RKO (cell line): ENCODE measurements around the gene PARD3B.
A peak's percentile ranks its signal among the peaks of the same experiment; 100 is the strongest.

Experiments used
- DNase-seq: peaks from one replicate; pipeline ENCODE4 v3.0.0-alpha.2; 2016; ENCODE audit warnings: low spot score

The PARD3B gene

DNA sequence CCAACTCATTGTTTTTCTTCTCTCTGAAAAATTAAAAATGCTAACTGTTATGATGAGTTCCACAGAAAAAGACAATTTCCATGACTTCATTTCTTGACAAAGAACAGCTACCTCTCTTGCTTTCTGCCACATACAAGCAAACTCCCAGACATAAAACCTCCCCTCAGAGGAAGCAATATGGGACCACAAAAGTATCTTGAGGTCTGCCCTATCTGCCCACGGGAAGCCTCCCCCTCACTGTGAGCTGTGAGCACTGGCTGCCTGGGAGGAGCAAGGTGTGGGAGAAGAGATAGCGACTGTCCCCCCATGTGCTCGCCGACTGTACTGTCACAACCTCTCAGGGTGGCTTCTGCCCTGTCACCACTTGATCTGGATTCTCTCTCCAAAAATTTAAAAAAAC lies 1067.4 kb downstream of the PARD3B start:
- no peak for DNase-seq

DNA sequence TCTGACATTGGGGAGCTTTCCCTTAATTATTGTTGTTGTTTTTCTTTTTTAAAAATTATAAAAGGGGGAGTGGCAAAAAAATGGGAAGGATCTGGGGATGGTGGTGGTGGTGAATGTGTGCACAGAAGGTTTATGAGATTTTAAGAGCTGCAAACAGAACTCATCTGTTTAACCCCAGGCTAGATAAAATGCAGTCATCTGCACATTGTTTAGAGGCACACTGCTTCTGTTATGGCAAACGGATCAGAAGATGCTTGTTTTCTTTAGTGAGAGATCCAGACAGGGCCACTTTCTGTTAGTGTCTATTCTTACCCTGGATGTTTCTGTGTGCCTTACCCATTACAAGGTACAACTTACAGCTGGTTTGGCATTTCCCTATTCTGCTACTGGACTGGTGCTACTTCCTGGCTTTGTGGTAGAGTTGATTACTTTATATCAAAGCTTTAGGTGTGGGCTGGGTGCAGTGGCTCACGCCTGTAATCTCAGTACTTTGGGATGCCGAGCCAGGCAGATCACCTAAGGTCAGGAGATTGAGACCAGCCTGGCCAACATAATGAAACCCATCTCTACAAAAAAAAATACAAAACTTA lies 1068.8 kb downstream of the PARD3B start:
- no peak for DNase-seq

DNA sequence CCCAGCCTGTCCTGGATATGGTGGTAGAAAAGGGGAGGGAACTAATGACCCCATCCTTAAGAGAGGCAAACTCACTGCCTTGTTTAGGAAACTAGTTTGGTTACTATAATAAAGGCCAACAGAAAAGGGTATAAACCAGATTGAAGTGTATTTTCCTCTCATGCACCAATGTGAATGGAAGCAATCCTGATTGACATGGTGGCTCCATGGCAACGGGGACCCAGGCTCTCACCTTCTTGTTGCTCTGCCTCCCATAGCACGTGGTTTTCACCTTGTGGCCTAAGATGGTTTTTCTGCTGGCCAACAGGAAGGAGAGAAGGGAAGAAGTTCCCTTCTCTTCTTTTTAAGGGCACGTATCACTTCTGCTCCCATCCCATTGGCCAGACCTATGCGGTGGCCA lies 1069.7 kb downstream of the PARD3B start:
- no peak for DNase-seq

DNA sequence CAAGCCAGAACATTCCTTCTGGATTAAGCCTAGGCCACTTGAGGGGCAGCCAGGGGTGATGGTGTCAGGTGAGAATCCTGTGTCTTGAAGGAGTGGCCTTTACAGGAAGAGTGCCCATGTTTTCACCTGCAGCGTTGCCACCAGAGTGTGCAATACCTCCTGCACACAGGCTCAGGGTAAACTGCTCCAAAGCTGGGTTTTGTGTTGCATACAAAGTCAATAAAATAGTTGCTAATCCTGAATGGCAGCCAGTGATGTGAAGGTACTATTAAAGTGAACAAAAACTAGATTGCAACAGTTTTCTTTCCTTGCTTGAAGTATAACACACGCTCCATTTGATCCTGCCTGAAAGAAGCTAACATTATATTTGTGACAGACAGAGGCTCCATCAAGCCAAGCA lies 1072.6 kb downstream of the PARD3B start:
- DNase-seq: no peak

DNA sequence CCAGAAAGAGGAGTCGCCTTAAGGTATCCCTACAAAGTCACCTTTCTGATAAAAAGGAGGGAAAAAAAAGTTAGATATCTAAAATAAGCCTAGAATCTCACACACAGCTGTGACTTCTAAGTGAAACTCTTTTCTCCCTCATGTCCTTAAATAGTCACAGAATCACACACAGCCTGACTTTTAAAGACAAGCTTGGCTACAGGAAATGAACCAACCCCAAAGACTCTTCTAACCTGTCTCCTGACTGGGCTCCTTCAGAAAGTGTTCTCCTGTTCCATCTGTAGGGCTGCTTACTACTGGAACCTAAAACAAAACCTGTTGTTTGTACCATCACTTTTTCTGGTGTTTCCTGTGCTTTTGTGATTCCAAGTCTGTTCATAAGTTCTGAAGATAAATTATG lies 1074.3 kb downstream of the PARD3B start:
- no peak for DNase-seq

DNA sequence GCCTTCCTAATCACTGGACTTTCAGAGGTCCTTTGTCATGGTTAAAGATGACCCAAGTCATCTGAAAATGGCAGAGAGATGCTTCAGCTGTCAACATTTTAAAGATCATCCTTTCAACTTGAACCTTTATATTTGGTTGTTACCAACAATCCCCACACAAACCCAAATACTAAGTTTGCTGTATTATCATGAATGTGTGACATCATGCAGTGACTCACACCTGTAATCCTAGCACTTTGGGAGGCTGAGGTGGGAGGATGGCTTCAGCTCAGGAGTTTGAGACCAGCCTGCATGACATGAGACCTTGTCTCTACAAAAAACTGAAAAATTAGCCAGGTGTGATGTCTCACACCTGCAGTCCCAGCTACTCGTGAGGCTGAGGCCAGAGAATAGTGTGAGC lies 1081.8 kb downstream of the PARD3B start:
- no peak for DNase-seq

DNA sequence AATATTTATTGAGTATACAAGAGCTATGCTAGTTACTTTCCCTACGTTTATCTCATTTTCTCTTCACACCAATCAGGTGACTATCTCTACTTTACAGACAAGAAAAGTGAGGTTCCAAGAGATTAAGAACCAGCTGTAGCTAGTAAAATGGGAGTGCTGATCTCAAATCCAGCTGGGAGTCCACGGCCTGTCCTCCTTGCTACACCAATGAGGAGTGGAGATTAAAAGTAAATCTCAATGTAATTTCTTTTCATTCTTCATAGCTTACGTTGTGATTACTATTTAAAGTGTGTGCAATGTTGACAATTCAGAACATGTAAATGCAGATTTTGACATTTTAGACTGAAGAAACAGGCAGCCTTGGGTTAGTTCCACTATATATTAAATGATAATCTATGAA lies 1083.1 kb downstream of the PARD3B start:
- DNase-seq: no peak

DNA sequence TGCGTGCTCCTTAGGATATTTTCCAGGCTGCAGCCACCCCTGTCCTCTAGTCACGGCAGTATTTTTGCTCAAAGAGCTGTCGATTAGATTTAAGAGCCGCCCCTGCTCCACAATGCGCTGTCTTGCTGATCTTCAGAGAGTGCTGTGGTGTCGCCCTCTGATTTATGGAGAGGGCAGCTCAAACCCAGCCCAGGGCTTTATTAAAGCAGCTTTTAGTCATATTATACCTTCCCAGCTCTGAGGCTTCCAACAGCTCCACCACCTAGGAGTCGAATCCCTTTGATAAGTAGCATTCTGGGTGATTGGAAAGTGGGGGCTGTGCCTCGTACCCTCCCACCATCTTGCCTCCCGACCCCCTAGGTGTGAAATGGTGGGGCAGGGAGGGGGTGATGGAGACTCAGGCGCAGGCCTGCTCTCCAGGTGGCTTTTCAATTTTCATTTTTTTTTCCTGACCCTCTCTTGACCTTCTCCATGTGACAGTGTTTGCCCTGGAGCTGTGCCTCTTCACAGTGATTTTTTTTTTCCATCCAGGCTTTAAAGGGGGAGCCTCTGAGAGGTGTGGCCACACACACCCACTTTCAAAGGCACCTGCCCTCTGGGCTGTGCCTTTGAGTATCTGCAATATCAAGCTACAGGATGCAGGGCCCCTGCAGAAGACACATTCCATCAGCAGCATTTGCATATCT lies 1084.0 kb downstream of the PARD3B start:
- no peak for DNase-seq

DNA sequence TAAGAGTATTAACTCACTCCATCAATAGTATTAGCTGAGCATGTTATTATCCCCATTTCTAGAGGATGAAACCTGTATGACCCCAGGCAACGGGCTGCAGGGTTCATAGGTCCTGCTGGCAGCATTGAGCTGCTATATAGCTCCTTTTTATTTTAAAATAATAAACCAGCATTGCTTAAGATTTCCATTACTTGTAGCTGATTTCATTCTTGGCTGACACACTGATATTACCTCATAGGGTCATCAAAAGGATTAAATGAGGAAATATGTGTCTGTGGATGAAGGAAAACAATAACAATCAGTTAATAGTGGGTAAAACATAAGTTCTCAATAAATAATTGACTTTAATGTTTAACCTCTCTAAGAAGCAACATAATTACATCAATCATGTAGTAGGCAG lies 1088.7 kb downstream of the PARD3B start:
- DNase-seq: no peak

DNA sequence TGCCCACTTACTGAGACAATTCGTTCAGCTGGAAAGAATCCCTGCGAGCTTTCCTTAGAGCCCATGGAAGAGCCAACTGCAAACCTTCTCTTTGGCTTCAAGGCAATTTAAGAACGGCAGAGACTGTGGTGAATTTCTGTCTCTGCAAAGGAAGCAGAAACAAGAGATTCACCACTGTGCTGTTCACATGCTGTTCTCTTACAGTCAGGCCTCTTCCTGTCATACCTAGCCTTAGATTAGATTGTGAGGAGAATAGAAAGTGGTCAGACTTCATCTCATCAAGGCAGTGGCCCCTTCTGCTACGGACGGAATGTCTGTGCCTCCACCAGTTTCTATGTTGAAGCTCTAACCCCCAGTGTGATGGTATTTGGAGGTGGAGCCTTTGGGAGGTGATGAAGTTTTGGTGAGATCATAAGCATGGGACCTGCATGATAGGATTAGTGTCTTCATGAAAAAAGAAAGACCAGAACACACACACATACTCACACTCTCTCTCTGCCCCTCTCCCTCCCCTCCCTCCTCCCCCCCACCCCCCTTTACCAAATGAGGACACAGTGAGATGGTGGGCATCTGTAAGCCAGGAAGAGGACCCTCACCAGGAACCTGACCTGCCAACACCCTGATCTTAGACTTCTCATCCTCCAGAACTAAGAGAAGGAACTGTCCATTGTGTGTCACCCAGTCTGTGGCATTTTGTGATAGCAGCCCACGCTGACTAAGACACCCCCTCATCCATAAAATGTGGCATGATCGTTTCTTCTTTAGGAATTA lies 1091.5 kb downstream of the PARD3B start:
- no peak for DNase-seq

DNA sequence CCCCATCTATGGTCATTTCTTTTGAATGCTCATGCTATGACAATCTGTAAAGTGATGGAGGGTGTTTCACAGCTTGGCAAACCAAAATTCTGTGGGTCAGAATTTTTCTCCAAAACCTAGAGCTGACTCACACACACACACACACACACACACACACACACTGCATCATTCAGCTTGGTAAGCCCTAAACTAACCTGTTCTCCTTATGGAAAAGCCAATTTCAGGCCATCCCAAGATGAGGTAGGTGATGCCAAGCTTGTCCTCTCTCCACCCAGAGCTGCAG lies 1092.0 kb downstream of the PARD3B start:
- DNase-seq: no peak

DNA sequence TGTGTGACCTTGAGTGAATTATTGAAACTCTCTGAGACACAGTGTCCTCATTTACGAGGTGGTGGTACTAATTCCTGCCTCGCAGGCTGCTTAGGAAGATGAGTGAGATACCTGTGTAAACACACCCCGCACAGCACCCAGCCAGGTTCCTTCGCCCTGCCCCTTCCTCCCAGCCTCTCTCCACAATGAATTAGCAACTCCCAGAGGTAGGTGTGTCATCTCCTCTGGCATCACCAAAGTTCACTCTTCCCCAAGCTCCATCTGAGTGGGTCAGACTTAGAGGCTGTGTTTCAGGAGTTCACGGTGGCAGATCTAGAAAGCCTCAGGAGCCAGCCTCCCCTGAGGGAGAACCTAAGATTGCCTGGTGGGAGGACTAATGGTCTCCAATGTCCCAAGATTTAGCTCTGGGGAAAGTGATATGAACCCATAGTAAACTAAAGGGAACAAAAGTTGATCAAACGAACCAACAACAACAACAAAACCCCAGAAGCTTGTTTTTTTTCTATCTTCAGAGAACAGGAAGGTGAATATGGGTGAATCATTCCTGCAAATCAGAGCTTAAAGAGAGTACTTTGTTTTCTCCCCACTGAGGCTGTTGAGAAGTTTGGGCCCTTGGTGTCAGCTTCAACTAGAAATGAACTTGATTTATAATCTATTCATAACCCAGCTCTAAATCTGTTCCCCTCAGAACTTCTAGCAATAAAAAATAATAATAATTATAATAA lies 1092.7 kb downstream of the PARD3B start:
- DNase-seq: no peak

DNA sequence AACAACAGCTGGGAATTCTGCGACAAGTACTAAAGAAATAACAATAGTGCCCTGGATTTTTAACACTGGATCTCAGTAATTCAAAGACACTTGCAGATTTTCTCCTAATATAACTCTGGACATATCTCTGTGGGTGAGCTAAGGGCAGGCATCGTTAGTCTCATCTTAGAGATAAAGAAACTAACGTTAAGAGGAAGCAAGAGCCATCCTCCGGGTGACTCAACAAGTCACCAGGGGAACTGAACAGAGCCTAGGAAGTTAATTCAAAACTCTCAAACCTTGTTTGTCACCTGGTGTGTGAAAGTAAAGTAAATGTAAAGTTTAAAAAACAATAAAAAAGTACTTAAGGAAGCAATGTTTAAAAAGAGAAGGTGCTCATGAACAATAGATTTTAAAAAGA lies 1095.4 kb downstream of the PARD3B start:
- DNase-seq: no peak

DNA sequence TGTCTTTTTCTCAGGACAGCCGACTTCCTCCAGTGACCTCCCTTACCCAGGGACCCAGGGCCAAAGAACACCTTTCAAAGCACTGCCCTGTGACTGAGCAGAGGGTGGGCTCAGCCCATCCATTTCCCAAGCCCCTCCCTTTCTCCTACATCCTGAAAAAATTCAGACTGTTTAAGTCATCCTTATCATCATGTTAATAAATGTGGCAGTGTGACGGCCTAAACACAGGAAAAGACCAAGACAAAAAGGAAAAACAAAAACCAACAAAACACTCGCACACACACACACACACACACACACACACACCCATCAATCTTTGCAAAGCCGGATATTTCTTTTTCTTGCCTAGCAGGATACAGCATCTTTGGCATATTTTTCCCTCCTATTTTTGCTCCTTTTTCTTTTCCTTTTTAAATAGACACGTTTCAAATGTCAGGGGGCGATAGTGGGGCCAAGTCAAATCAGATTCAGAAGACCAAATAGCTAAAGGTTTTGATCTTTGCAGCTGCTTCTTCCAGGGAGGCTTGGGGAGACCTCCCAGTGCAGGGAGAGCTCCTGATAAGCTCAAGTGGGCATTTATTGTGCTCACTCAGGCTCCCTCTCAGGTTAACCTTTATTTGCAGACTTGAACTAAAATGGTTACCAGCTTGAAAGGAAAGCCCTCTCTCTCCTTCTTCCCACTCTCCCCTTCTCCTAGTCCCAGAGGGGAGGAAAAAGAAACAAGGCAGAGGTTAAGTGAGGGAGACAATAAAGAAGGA lies 1097.5 kb downstream of the PARD3B start:
- DNase-seq: no peak

DNA sequence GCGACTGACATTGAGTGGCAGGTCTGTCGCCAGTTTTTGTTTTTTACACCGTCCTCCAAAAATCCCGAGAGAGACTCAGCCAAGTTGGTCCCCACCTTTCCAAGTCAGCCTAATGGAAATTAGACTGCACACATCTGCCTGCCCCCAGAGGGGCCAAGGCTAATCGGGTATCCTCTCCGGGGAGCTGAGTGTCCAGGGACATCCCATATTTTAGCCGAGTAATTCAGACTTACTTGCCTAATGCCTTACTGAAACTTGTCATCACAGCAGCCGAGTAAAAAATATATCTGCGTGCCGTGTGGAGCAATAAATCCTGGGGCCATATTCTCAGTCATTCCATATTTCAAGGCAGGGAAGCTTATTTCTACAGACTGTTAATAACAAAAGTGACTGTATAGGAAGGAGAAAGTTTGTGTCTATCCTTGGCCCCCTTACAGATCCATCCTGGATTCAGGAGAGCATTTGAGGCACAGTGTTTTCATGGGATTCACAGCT lies 1098.2 kb downstream of the PARD3B start:
- no peak for DNase-seq

DNA sequence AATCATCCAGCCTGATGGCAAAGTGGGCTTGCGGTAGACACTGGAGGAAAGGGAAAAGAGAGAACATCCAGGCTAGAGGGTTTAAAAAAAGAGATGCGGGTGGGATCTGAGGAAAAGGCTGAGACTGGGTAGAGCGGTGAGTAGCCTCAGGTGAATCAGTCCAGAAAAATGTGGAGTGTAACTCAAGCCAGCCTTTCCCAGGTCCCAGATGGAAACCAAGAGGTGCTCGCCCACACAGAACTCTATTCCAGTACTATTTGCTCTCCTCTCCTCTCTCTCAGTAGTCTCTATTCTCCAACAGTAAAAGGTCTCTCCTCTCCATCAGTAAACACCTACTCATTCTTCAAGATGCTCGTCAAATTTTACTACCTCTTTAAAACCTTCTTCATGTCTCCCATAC lies 1098.7 kb downstream of the PARD3B start:
- DNase-seq: no peak

DNA sequence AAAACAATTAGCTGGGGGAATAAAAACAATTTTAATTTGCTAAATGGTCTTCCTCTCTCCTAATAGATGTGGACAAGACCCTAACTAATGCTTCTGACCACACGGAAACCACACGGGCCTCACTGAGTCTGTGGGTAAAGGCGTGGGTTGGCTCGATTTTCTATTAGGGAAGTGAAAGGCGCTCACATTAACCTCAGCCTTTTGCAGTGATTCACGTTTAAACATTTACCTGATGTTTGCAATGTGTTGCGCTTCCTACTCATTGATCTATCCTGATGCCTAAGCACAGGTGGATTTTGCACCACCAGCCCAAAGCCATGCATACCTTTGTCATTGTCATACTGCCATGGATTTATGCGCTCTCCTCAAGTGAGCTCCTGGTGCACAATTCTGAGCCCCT lies 1101.4 kb downstream of the PARD3B start:
- DNase-seq: no peak

DNA sequence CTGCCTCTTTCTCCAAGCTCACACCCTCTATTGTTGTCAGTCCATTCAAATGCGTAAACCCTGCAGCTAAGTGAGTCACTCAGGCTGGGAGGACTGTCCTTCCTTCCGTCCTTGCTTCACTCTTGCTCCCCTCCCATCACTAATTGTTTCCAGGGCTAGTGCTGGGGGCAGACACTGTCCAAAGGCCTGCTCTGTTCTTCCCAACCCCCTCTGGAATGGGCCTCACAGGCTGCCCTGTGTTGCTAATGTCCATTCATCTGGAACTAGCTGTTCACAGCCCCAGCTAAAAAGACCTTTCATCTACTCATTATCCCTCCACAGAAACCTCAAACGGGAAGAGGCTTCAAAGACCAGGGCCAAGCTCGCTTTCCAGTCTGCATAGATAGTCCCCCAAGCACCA lies 1105.2 kb downstream of the PARD3B start:
- DNase-seq: no peak

DNA sequence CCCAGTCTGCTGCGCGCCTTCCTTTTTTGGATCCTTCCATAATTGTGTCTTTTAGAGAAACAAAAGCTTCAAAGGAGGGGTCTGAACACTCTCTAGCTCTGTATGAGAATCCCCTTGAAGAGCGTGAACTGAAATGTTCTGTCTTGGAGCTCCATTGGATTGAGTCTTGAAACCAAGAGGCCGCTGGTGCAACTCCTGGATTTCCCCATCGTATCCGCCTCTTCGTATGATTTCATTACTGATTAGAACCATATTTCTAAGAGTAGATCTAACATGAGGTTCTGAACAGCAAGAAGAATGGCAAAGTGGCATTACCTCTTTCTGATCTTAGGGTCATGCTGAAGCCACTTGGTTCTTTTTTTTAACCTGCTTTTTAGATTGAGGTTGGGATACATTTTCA lies 1105.7 kb downstream of the PARD3B start:
- no peak for DNase-seq

DNA sequence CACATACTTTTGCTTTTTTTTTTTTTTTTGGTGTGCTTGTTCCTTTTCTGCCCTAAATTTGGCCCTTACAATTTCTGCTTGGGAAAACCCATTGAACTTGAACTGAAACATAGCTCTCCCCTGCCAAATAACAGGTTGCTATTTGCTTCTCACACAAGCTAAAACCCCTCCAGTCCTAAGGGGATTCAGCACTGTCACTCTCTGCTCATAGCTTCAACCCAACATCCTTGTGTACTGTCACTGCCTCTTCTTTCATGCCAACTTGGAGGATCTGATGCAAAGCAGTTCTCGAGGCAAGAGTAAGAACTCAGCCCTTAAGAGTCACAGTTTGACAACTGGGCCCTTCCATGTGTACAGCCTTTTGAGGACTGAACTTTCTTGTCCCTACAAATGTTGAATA lies 1106.4 kb downstream of the PARD3B start:
- no peak for DNase-seq

DNA sequence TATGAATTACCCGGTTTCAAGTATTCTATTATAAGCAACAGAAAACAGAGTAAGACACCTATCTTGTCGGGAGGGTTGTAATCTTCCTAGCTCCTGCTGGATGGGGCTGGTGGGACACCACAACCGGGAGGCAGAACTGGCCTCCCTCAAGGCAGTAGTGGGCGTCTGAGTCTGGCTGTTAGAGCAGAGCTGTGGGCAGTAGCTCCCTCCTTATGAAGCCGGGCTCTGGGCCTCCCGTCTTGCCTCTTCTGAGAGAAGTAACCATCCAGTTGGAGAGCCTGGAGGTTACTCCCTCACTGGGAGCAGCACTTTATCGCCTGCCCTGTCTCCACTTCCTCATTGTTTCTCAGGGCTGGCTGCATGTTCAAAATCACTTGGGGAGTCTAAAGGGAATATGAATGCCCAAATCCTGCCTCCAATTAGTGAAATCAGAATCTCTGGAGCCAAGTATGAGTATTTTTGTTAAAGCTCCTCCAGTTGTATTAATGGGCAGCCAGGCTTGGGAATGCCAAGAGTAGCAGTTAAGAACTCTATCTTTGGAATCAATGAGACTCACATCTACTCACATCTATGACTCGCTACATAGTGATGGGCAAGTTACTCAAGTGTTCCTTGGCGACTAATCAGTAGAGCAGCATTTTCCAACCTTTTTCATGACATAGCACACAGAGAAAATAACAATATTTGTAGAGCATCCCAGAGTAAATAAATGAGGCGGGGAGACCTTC lies 1109.8 kb downstream of the PARD3B start:
- peak; percentile 30 for DNase-seq
